Limb (tissue), 2 donors: ENCODE measurements around the gene C3orf20.

Experiments
- DNase-seq, 2 donors: peaks; one replicate each; pipeline ENCODE4 v3.0.0-alpha.2; 2016; ENCODE audit errors: extremely low spot score in 2 of 2

The C3orf20 gene

GRCh38 chr3:14698601-14699244, 23.8 kb downstream of the C3orf20 start:
- DNase-seq, result no peak

GRCh38 chr3:14699643-14700042, 24.7 kb downstream of the C3orf20 start:
- DNase-seq, result no peak

GRCh38 chr3:14700891-14701290, 25.9 kb downstream of the C3orf20 start:
- DNase-seq, result no peak

GRCh38 chr3:14701676-14702075, 26.7 kb downstream of the C3orf20 start:
- DNase-seq, result no peak

GRCh38 chr3:14703128-14703750, 28.3 kb downstream of the C3orf20 start:
- no peak for DNase-seq

GRCh38 chr3:14703791-14704190, 28.9 kb downstream of the C3orf20 start:
- DNase-seq, result no peak

GRCh38 chr3:14706096-14706495, 31.2 kb downstream of the C3orf20 start:
- DNase-seq, result peak in 1 of 2 donors; percentile 8

GRCh38 chr3:14716591-14716990, 41.6 kb downstream of the C3orf20 start:
- DNase-seq, result no peak

- no peak for DNase-seq
Measured at GRCh38 chr3:14717307-14717706, 42.4 kb downstream of the C3orf20 start.

- no peak for DNase-seq
Measured at GRCh38 chr3:14718539-14718938, 43.6 kb downstream of the C3orf20 start.

- DNase-seq, result no peak
Measured at GRCh38 chr3:14719006-14719405, 44.1 kb downstream of the C3orf20 start.

- no peak for DNase-seq
Measured at GRCh38 chr3:14721126-14721864, 46.4 kb downstream of the C3orf20 start.

- DNase-seq, result peak in 1 of 2 donors; percentile 15
Measured at GRCh38 chr3:14725013-14725412, 50.1 kb downstream of the C3orf20 start.

- peak; percentile 2 to 39 for DNase-seq
Measured at GRCh38 chr3:14725564-14726440, 50.9 kb downstream of the C3orf20 start.

GRCh38 chr3:14726441-14726780, 51.5 kb downstream of the C3orf20 start:
- peak in 1 of 2 donors; percentile 2 for DNase-seq

- DNase-seq, result no peak
Measured at GRCh38 chr3:14728113-14728512, 53.2 kb downstream of the C3orf20 start.

- DNase-seq, result no peak
Measured at GRCh38 chr3:14730703-14731382, 55.9 kb downstream of the C3orf20 start.

- no peak for DNase-seq
Measured at GRCh38 chr3:14740983-14741382, 66.0 kb downstream of the C3orf20 start.

- no peak for DNase-seq
Measured at GRCh38 chr3:14741510-14741909, 66.6 kb downstream of the C3orf20 start.

- no peak for DNase-seq
Measured at GRCh38 chr3:14744556-14744955, 69.6 kb downstream of the C3orf20 start.

- DNase-seq, result no peak
Measured at GRCh38 chr3:14750650-14751049, 75.7 kb downstream of the C3orf20 start.
